ENCODE measurements around the gene GPC6. TPM values are rescaled to one million over a fixed set of nuclear protein-coding genes. Genes with fewer than 3 reads are reported as not detected.

Gene GPC6
- polyA plus RNA-seq, 1 donor from 2014 or later = 9.0 TPM

GRCh38 chr13:94031609-94032008 lies 805.0 kb downstream of the GPC6 start:
- Histone ChIP-seq H3K9me2 (ENCODE audit: insufficient read depth, low read length) (no peaks in the 10 kb centered on the region), H3K36me3 (ENCODE audit: insufficient read depth, low read length) (no peaks in the 10 kb centered on the region), H3K27me3 (ENCODE audit: insufficient read depth, low read depth, low read length) (no peaks in the 10 kb centered on the region), H3K9me3 (ENCODE audit: low read length) (no peaks in the 10 kb centered on the region), H3K9ac (ENCODE audit: low read length) (no peak overlapping the region), H3K79me2 (replicated peaks; ENCODE audit: insufficient read depth, low read length) (no peaks in the 10 kb centered on the region), H3K27ac (ENCODE audit: low read length) (peak overlapping the region; percentile 86), H3F3A (ENCODE audit: insufficient read depth, low read length, poor library complexity, severe bottlenecking) (no peaks in the 10 kb centered on the region), H2AFZ (ENCODE audit: low read depth, low read length) (no peak overlapping the region), H3K4me2 (ENCODE audit: low read length) (no peak overlapping the region), H3K4me3 (ENCODE audit: low read length) (no peak overlapping the region), H4K20me1 (ENCODE audit: insufficient read depth) (no peaks in the 10 kb centered on the region)
- TF ChIP-seq TAF1 (IDR thresholded peaks at IDR 0.05; ENCODE audit: low read depth) (no peak), CTCF (IDR thresholded peaks at IDR 0.05; ENCODE audit: poor library complexity, severe bottlenecking) (no peak), REST (IDR thresholded peaks at IDR 0.05; ENCODE audit: borderline replicate concordance) (no peak), EP300 (conservative IDR thresholded peaks at IDR 0.05; ENCODE audit: poor library complexity, severe bottlenecking) (no peak), SMC3 (conservative IDR thresholded peaks at IDR 0.05; ENCODE audit: poor library complexity) (no peak), POLR2AphosphoS5 (IDR thresholded peaks at IDR 0.05) (no peak), EZH2 (IDR thresholded peaks at IDR 0.05; ENCODE audit: borderline replicate concordance, insufficient read depth, low read length, poor library complexity, severe bottlenecking) (no peak), RAD21 (conservative IDR thresholded peaks at IDR 0.05) (no peak), MXI1 (conservative IDR thresholded peaks at IDR 0.05; ENCODE audit: poor library complexity, severe bottlenecking) (no peak)

GRCh38 chr13:94033098-94033497 lies 806.5 kb downstream of the GPC6 start:
- H3K4me3 ChIP-seq (ENCODE audit: low read length) = no peak overlapping the region
- no peaks in the 10 kb centered on the region for H4K20me1 ChIP-seq (ENCODE audit: insufficient read depth)
- H3K9me3 ChIP-seq (ENCODE audit: low read length) = no peaks in the 10 kb centered on the region
- H3F3A ChIP-seq (ENCODE audit: insufficient read depth, low read length, poor library complexity, severe bottlenecking) = no peaks in the 10 kb centered on the region
- no peak overlapping the region for H3K27ac ChIP-seq (ENCODE audit: low read length)
- no peaks in the 10 kb centered on the region for H3K9me2 ChIP-seq (ENCODE audit: insufficient read depth, low read length)
- no peaks in the 10 kb centered on the region for H3K27me3 ChIP-seq (ENCODE audit: insufficient read depth, low read depth, low read length)
- H3K36me3 ChIP-seq (ENCODE audit: insufficient read depth, low read length) = no peaks in the 10 kb centered on the region
- H2AFZ ChIP-seq (ENCODE audit: low read depth, low read length) = no peak overlapping the region
- no peaks in the 10 kb centered on the region for H3K79me2 ChIP-seq (replicated peaks; ENCODE audit: insufficient read depth, low read length)
- TF ChIP-seq TAF1 (IDR thresholded peaks at IDR 0.05; ENCODE audit: low read depth) = no peak
- peak; percentile 25 for TF ChIP-seq POLR2AphosphoS5 (IDR thresholded peaks at IDR 0.05)
- no peak overlapping the region for H3K4me2 ChIP-seq (ENCODE audit: low read length)
- no peak overlapping the region for H3K9ac ChIP-seq (ENCODE audit: low read length)

Data from neural cell (in vitro differentiated cells).